GM21737 (cell line): ENCODE results near the gene TSACC.

Experiments used
- ATAC-seq: cut with Tn5 transposase; IDR thresholded peaks from one replicate; pipeline ENCODE4 v1.9.1; 2021; ENCODE audit warnings: mild to moderate bottlenecking, moderate library complexity; ENCODE audit not compliant: unreplicated experiment

TSACC gene

GRCh38 chr1:156372876-156373275, 34.5 kb downstream of the TSACC start:
- ATAC-seq, result no peak

- no peak for ATAC-seq
Measured at GRCh38 chr1:156373546-156373945, 35.2 kb downstream of the TSACC start.

- no peak for ATAC-seq
Measured at GRCh38 chr1:156376146-156376545, 37.8 kb downstream of the TSACC start.

GRCh38 chr1:156376958-156377919, 38.9 kb downstream of the TSACC start:
- no peak for ATAC-seq

- ATAC-seq, result no peak
Measured at GRCh38 chr1:156378557-156378956, 40.2 kb downstream of the TSACC start.

- no peak for ATAC-seq
Measured at GRCh38 chr1:156379420-156380165, 41.3 kb downstream of the TSACC start.

GRCh38 chr1:156382561-156382960, 44.2 kb downstream of the TSACC start:
- no peak for ATAC-seq

GRCh38 chr1:156383023-156383422, 44.7 kb downstream of the TSACC start:
- no peak for ATAC-seq

- no peak for ATAC-seq
Measured at GRCh38 chr1:156384007-156384406, 45.7 kb downstream of the TSACC start.

- no peak for ATAC-seq
Measured at GRCh38 chr1:156384658-156385057, 46.3 kb downstream of the TSACC start.

- no peak for ATAC-seq
Measured at GRCh38 chr1:156385534-156386031, 47.3 kb downstream of the TSACC start.

- no peak for ATAC-seq
Measured at GRCh38 chr1:156386134-156386901, 48.0 kb downstream of the TSACC start.

GRCh38 chr1:156386949-156387869, 48.9 kb downstream of the TSACC start:
- no peak for ATAC-seq

- ATAC-seq, result no peak
Measured at GRCh38 chr1:156387870-156388173, 49.5 kb downstream of the TSACC start.

- ATAC-seq, result no peak
Measured at GRCh38 chr1:156388174-156389137, 50.1 kb downstream of the TSACC start.

GRCh38 chr1:156389311-156389710, 51.0 kb downstream of the TSACC start:
- no peak for ATAC-seq

GRCh38 chr1:156390469-156391365, 52.4 kb downstream of the TSACC start:
- no peak for ATAC-seq

GRCh38 chr1:156391366-156391677, 53.0 kb downstream of the TSACC start:
- no peak for ATAC-seq
